Choroid plexus epithelial cell (primary cell): ENCODE results near the gene NKX2-2.
"Not testable (repeated sequence)": the region's sequence is repeated elsewhere in the genome, so short reads cannot be mapped to it uniquely, and the experiment has no call there.

ENCODE experiments used
- DNase-seq: peaks from one replicate; pipeline ENCODE4 v3.0.0-alpha.2; 2010; ENCODE audit warnings: low read depth
- H3K4me3 ChIP-seq: 2 replicates; pipeline ENCODE4 v1.5.1; 2011; ENCODE audit warnings: low read depth, mild to moderate bottlenecking, control low read depth, low read length, moderate library complexity
- CTCF ChIP-seq: conservative IDR thresholded peaks from 2 replicates; pipeline ENCODE4 v1.5.1; 2011; ENCODE audit warnings: low read depth, mild to moderate bottlenecking, control low read depth, inconsistent platforms, low read length, moderate library complexity

NKX2-2 gene

GRCh38 chr20:21490105-21490504, 23.8 kb downstream of the NKX2-2 start:
- H3K4me3 ChIP-seq: no peak overlapping the region
- peak; percentile 58 for TF ChIP-seq CTCF
- DNase-seq: peak; percentile 53

- not testable (repeated sequence) for H3K4me3 ChIP-seq, DNase-seq
These were observed 33.7 kb downstream of the NKX2-2 start for GRCh38 chr20:21480144-21480543.

- TF ChIP-seq CTCF: no peak
These were observed 48.1 kb downstream of the NKX2-2 start for GRCh38 chr20:21465799-21466198.

GRCh38 chr20:21464916-21465315, 48.9 kb downstream of the NKX2-2 start:
- H3K4me3 ChIP-seq: no peak overlapping the region
- TF ChIP-seq CTCF: no peak
- no peak for DNase-seq

More at GRCh38 chr20:21465799-21466198, 48.1 kb downstream of the NKX2-2 start:
- H3K4me3 ChIP-seq: no peak overlapping the region
- no peak for DNase-seq
